Erythroblast (primary cell): ENCODE data around the gene CCDC169.
A peak's percentile ranks its signal among the peaks of the same experiment; 100 is the strongest.
"Not testable (repeated sequence)": the region's sequence is repeated elsewhere in the genome, so short reads cannot be mapped to it uniquely, and the experiment has no call there.

Experiments used
- DNase-seq, 2 experiments: peaks; one replicate each; lab custom pipeline; 2025; lab: John Stamatoyannopoulos, UW
- GATA1 ChIP-seq: IDR thresholded peaks from 2 replicates; pipeline ENCODE4 v1.6.1; 2011; ENCODE audit warnings: low read depth, mild to moderate bottlenecking, control low read depth, low read length, moderate library complexity
- POLR2A ChIP-seq: IDR thresholded peaks from 2 replicates; pipeline ENCODE4 v1.6.1; 2011; ENCODE audit warnings: mild to moderate bottlenecking, low read length

CCDC169 gene

GRCh38 chr13:36331280-36331679, 33.7 kb upstream of the CCDC169 start:
- TF ChIP-seq POLR2A: no peak
- no peak for TF ChIP-seq GATA1
- no peak for DNase-seq

- no peak for TF ChIP-seq POLR2A
- no peak for TF ChIP-seq GATA1
- peak in 1 of 2 experiments; percentile 9 for DNase-seq
Measured at GRCh38 chr13:36329361-36329760, 31.7 kb upstream of the CCDC169 start.

GRCh38 chr13:36328821-36329220, 31.2 kb upstream of the CCDC169 start:
- no peak for TF ChIP-seq POLR2A
- TF ChIP-seq GATA1: no peak
- no peak for DNase-seq

DNA sequence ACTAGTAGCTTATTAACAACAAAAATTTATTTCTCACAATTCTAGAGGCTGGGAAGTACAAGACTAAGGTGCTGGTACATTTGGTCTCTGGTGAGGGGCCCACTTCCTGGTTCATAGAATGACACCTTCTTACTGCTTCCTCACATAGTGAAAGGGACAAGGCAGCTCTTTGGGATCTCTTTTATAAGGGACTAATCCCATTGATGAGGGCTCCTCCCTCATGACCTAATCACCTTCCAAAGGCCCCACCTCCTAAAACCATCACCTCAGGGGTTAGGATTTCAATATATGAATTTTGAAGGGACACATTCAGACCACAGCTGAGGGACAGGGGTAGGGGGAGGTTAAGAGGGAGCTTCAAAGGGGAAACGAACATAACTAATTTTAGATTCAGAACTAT, 28.3 kb upstream of the CCDC169 start:
- DNase-seq: no peak
- no peak for TF ChIP-seq GATA1
- no peak for TF ChIP-seq POLR2A

DNA sequence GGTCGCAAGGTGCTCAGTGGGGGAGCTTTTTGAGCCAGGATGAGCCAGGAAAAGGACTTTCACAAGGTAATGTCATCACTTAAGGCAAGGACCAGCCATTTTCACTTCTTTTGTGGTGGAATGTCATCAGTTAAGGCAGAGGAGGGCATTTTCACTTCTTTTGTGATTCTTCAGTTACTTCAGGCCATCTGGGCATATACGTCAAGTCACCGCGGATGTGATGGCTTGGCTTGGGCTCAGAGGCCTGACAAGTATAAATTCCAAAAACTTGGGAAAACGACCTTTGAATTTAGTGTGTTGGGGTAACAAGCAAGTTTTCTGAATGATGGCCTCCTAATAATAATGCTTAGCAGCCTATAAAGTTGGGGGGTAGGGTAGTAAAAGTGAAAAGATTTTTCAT, 27.3 kb upstream of the CCDC169 start:
- not testable (repeated sequence) for DNase-seq

DNA sequence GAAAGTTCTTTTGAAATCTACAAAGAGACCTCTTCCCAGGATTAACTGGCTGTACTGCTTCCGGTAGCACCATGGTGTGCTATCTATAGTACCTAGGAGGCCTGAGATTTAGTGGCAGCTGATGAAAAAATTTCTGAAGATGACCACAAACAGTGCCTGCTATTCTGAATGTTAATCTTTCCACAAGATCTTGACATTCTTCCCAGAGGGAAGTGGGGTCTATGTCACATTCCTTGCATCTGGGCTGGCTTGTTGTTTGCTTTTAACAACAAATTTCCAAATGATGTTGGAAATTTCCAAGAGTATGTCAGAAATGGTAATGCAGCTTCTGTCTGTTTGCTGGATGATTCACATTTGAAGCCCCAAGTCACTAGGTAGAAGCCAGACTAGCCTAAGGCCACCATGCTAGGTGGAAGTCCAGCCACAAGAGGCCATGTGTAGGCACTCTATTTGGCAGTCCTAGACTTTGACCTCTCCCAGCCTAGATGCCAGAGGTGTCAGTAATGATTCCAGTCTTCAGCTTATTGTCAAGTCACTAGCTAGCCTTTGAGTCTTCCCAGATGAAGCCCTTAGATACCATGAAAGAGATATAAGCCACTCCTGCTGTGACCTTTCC, 26.4 kb upstream of the CCDC169 start:
- no peak for DNase-seq
- TF ChIP-seq POLR2A: no peak
- TF ChIP-seq GATA1: no peak

DNA sequence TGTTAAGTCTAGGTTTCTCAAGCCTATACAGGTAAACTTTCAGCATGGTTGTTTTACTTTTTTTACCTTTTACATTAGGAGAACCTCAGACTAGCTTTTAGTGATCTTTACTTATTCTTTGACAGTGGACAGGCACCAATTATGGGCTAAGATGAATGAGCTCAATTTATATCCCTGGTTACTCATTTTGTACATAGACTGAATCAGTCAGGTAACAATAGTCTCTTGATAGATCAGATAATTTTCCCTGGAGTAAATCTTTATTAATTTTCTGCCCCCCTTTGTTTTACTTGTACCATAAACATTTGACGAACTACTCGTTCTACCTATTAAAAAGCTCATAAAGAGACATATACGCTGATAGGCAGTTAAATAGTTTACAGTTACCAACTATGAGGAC, 25.8 kb upstream of the CCDC169 start:
- TF ChIP-seq POLR2A (no peak), GATA1 (no peak)
- DNase-seq: no peak

DNA sequence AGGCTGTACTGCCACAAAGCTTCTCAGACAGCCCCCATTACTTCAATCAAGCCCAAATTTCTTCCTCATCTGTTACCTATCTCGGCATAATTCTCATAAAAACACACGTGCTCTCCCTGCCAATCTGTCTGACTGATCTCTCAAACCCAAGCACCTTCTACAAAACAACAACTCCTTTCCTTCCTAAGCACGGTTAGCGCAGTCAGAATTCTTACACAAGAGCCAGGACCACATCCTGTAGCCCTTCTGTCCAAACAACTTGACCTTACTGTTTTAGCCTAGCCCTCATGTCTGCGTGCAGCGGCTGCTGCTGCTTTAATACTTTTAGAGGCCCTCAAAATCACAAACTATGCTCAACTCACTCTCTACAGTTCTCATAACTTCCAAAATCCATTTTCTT, 22.2 kb upstream of the CCDC169 start:
- not testable (repeated sequence) for DNase-seq

- no peak for TF ChIP-seq POLR2A
- no peak for TF ChIP-seq GATA1
- no peak for DNase-seq
Measured at GRCh38 chr13:36313047-36313969, 15.7 kb upstream of the CCDC169 start.

DNA sequence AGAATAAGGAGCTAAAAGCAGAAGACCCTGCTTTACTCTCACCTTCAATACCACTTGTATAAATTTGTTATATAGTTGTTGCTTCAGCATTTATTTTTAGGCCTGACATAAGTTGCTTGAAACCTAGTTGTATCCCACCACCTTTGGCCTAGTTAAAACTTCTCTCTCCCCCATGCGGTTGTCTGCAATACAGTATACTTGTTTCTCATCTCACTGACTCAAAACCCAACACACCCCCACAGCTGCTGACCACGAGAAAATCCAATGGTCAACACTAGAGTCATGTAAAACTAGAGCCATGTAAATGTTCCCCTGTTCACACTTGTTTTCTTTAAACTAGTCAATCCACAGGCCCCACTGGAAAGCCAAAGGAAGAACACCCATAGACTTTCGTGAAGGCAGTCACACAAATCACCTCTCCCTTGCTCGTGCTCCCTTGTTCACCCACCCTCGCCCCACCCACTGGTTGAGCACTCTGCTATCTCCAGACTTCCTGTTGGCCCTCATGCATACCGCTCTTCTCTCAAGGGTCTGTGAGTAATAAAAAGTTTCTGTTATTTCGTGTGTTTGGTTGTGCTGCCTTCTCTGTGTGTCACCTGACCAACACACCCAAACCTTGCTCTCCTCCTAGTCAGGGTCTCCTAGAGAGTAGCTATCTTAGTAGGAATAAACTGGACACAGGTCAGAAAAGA, 12.9 kb upstream of the CCDC169 start:
- no peak for TF ChIP-seq POLR2A
- TF ChIP-seq GATA1: no peak
- no peak for DNase-seq

DNA sequence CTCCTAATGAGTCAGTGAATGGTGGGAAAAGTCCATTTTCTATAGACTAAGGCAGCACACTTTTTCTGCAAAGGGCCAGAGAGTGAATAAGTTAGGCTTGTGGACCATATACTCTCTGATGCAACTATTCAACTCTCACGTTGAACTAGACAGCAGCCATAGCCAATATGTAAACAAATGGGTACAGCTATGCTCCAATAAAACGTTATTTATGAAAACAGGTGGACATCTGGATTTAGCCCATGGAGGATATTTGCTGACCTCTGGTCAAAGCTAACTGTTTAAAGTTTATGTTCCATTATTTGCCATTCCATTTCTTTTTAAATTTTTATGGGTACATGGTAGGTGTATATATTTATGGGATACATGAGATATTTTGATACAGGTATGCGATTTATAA, 4.7 kb upstream of the CCDC169 start:
- TF ChIP-seq POLR2A (no peak), GATA1 (no peak)
- DNase-seq: no peak

- not testable (repeated sequence) for DNase-seq
Measured at GRCh38 chr13:36299469-36299868, 1.9 kb upstream of the CCDC169 start.

- no peak for DNase-seq
- TF ChIP-seq POLR2A: no peak
- no peak for TF ChIP-seq GATA1
Measured at GRCh38 chr13:36298535-36299068, 988 bp upstream of the CCDC169 start.

DNA sequence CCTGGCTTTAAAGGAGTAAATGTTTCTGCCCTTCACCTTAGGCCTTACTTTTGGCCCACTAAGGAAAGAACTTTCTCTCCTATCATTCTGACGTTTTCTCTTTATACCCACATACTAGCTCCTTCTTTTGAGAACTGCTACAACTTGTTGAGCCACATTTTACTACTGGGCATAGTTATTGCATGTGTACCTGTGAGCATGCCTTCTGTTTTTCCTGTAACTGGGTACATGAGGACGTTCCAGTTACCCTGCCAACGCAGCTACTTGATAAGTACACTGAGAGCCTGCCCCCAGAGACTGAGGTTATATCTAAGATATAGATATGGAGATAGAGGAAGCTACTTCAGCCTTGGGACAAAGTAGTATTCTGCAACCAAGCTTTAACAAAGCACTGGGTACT, 3.5 kb downstream of the CCDC169 start:
- TF ChIP-seq GATA1 (no peak), POLR2A (no peak)
- peak; percentile 34 to 65 for DNase-seq
